K562 (cell line): Measurements from ENCODE around the gene CIAO2A. TPM values are rescaled to one million over a fixed set of nuclear protein-coding genes. Genes with fewer than 3 reads are reported as not detected.

Experiments used
- CEBPG ChIP-seq, 3 experiments: fragments of 200-800 bp in 1 of 3; sonication (Bioruptor generic) in 1 of 3; sonication (generic) in 1 of 3; formaldehyde crosslinking in 1 of 3; IDR thresholded peaks in 2 of 3; conservative IDR thresholded peaks in 1 of 3; 2 replicates each; pipeline versions ENCODE4 v1.6.1 to v1.8.0; 2016 to 2022; ENCODE audit warnings: missing compliant biosample characterization in 2 of 3, missing genetic modification characterization in 2 of 3, mild to moderate bottlenecking in 1 of 3, missing genetic modification reagents in 1 of 3
- DPF2 ChIP-seq: fragments of 450-650 bp; IDR thresholded peaks from 2 replicates; pipeline ENCODE4 v1.6.1; 2016
- FOXK1 ChIP-seq: sonication (generic); formaldehyde crosslinking; IDR thresholded peaks from 2 replicates; pipeline ENCODE4 v1.8.0; 2022; ENCODE audit warnings: missing genetic modification reagents, mild to moderate bottlenecking, borderline replicate concordance
- GATA2 ChIP-seq: sonication (generic); formaldehyde crosslinking; IDR thresholded peaks from 2 replicates; pipeline ENCODE4 v1.4.0; 2020; ENCODE audit warnings: mild to moderate bottlenecking, missing genetic modification reagents
- HDAC8 ChIP-seq: fragments of 450-650 bp; IDR thresholded peaks from 2 replicates; pipeline ENCODE4 v1.6.1; 2016; ENCODE audit warnings: mild to moderate bottlenecking, missing genetic modification characterization, moderate library complexity, missing compliant biosample characterization
- HSF4 ChIP-seq: fragments of 250-450 bp; sonication (Bioruptor Pico); IDR thresholded peaks from 2 replicates; pipeline ENCODE4 v2.1.2; 2022; ENCODE audit warnings: mild to moderate bottlenecking, moderate library complexity, borderline replicate concordance
- JUN ChIP-seq, 2 experiments: sonication (generic) in 1 of 2; formaldehyde crosslinking in 1 of 2; IDR thresholded peaks; 2 replicates each; pipeline versions ENCODE4 v1.6.1 to v1.8.0; 2012 to 2022; ENCODE audit warnings: borderline replicate concordance in 2 of 2, mild to moderate bottlenecking in 2 of 2, improper control_type of control experiment in 1 of 2, low read depth in 1 of 2, low read length in 1 of 2, missing genetic modification reagents in 1 of 2
- MCM7 ChIP-seq, 2 experiments: fragments of 450-650 bp; IDR thresholded peaks; 2 replicates each; pipeline ENCODE4 v1.6.1; 2016 to 2018
- MECOM ChIP-seq: fragments of 250-450 bp; sonication (Bioruptor Pico); IDR thresholded peaks from 2 replicates; pipeline ENCODE4 v1.8.0; 2022; ENCODE audit warnings: inconsistent platforms
- MED1 ChIP-seq: sonication (generic); formaldehyde crosslinking; IDR thresholded peaks from 2 replicates; pipeline ENCODE4 v1.8.1; 2023; ENCODE audit warnings: missing genetic modification reagents, borderline replicate concordance
- MXI1 ChIP-seq: IDR thresholded peaks from 2 replicates; pipeline ENCODE4 v1.6.1; 2011; ENCODE audit warnings: low read depth, mild to moderate bottlenecking, improper control_type of control experiment, low read length
- RB1 ChIP-seq: fragments of 450-650 bp; IDR thresholded peaks from 2 replicates; pipeline ENCODE4 v1.6.1; 2017; ENCODE audit warnings: low read depth, mild to moderate bottlenecking
- RBM25 ChIP-seq: fragments of 200-400 bp; formaldehyde crosslinking; IDR thresholded peaks from 2 replicates; pipeline ENCODE4 v1.6.1; 2018; ENCODE audit warnings: low read length, low read depth, moderate library complexity; ENCODE audit not compliant: severe bottlenecking
- SAFB ChIP-seq: fragments of 200-400 bp; formaldehyde crosslinking; IDR thresholded peaks from 2 replicates; pipeline ENCODE4 v1.6.1; 2017; ENCODE audit warnings: low read depth, low read length, borderline replicate concordance
- STAG1 ChIP-seq: sonication (generic); formaldehyde crosslinking; IDR thresholded peaks from 2 replicates; pipeline ENCODE4 v1.5.0; 2020; ENCODE audit warnings: missing genetic modification reagents, borderline replicate concordance
- TRIM24 ChIP-seq, 2 experiments: fragments of 450-650 bp; IDR thresholded peaks; 2 replicates each; pipeline ENCODE4 v1.6.1; 2016
- ZNF76 ChIP-seq: fragments of 250-450 bp; sonication (Bioruptor Pico); IDR thresholded peaks from 2 replicates; pipeline ENCODE4 v1.4.0; 2020; ENCODE audit warnings: mild to moderate bottlenecking, moderate library complexity, borderline replicate concordance
- polyA plus RNA-seq, 8 experiments: library from polyadenylated mRNA; depleted of rRNA in 4 of 8; stranded (reverse) in 5 of 8; unstranded in 3 of 8; fragments of >200 nt; fragmentation: Nextera tagmentation in 2 of 8; fragmentation: Illumina TruSeq in 1 of 8; extraction: Ambion mirVana in 2 of 8; extraction: Trizol in 1 of 8; gene quantifications; 2 replicates each; pipeline versions ENCODE4 v1.2.1 to v1.2.3, GENCODE V29; 2011 to 2014; ENCODE audit warnings: inconsistent platforms in 1 of 8, missing spikeins in 1 of 8
- total RNA-seq, 7 experiments: library from RNA; depleted of rRNA in 6 of 7; stranded (reverse); fragments of >200 nt in 6 of 7; fragmentation: Illumina TruSeq in 2 of 7; extraction: Trizol in 2 of 7; gene quantifications; 2 replicates each; pipeline versions ENCODE4 v1.2.1 to v1.2.3, GENCODE V29; 2011 to 2021; ENCODE audit warnings: low replicate concordance in 1 of 7
- TF ChIP-seq, protein P1 (sequence below): fragments of 450-650 bp; IDR thresholded peaks from 2 replicates; pipeline ENCODE4 v1.6.1; 2016
- TF ChIP-seq, protein P2 (sequence below): conservative IDR thresholded peaks from 2 replicates; pipeline ENCODE4 v1.6.1; 2011; ENCODE audit warnings: low read depth, mild to moderate bottlenecking, low read length; ENCODE audit not compliant: control insufficient read depth
- TF ChIP-seq, protein P3 (sequence below): fragments of 450-650 bp; IDR thresholded peaks from one replicate; pipeline ENCODE4 v1.6.1; 2018; ENCODE audit warnings: mild to moderate bottlenecking, moderate library complexity; ENCODE audit not compliant: partially characterized antibody
- TF ChIP-seq, protein P4 (sequence below): fragments of 450-650 bp; IDR thresholded peaks from 2 replicates; pipeline ENCODE4 v1.6.1; 2016; ENCODE audit warnings: low read depth, mild to moderate bottlenecking, moderate library complexity
- TF ChIP-seq, protein P5 (sequence below): fragments of 450-650 bp; IDR thresholded peaks from 2 replicates; pipeline ENCODE4 v1.6.1; 2016; ENCODE audit warnings: missing biosample characterization, missing genetic modification characterization

Gene CIAO2A
- total and polyA plus RNA-seq, 9 of the 15 experiments (the other 6 are each of a cell fraction or from before 2014, with no cell fraction given) = 161 to 429 (median 313) TPM

DNA sequence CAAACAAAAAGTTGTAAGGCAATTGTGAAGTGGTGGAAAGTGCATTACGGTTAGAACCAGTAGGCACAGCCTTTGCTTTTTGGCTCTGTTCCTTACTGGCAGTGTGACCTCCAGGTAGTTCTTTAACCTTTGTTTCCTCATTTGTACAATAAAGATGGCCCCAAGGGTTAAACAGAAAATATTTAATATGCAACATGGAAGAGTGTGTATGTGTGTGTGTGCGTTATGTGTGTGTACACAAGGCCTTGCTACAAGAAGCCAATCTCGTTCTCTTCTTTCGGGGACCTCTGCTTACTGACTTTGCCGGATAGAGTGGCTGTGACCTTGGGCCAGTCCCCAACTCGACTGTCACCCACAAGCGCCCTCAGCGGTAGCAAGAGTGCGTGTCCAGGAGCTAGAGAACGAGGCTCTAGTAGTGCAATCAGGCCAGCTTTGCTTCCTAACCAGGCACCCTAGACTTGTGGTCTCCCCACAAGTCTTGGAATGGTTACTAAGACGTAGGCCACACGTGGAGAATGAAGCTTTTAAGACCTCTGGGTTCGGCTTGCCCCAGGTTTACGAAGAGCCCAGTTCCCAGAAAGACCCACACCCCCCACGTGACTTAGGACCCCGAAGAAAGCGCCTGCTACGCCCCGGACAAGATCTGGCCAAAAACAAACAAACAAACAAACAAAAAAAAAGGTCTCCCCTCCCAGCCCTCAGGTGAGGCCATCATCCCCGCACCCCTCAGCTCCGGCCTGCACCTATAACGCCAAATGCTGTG, 593 bp downstream of the CIAO2A start (continued):
- TF ChIP-seq, protein P1, sequence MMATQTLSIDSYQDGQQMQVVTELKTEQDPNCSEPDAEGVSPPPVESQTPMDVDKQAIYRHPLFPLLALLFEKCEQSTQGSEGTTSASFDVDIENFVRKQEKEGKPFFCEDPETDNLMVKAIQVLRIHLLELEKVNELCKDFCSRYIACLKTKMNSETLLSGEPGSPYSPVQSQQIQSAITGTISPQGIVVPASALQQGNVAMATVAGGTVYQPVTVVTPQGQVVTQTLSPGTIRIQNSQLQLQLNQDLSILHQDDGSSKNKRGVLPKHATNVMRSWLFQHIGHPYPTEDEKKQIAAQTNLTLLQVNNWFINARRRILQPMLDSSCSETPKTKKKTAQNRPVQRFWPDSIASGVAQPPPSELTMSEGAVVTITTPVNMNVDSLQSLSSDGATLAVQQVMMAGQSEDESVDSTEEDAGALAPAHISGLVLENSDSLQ = no peak
- no peak for TF ChIP-seq SAFB
- no peak for TF ChIP-seq FOXK1 (CRISPR knock-in tag)
- 0 out of 2 replicates have a peak, but pooled peaks have one; percentile 3 for TF ChIP-seq MXI1
- TF ChIP-seq GATA2 (CRISPR knock-in tag) = no peak
- TF ChIP-seq RB1 = peak; percentile 53; the same call in 1 of the 2 replicates
- TF ChIP-seq ZNF76 (CRISPR knock-in tag) = no peak
- TF ChIP-seq MED1 (CRISPR knock-in tag) = no peak
- TF ChIP-seq, protein P2, sequence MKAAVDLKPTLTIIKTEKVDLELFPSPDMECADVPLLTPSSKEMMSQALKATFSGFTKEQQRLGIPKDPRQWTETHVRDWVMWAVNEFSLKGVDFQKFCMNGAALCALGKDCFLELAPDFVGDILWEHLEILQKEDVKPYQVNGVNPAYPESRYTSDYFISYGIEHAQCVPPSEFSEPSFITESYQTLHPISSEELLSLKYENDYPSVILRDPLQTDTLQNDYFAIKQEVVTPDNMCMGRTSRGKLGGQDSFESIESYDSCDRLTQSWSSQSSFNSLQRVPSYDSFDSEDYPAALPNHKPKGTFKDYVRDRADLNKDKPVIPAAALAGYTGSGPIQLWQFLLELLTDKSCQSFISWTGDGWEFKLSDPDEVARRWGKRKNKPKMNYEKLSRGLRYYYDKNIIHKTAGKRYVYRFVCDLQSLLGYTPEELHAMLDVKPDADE = peak; percentile 50; the same call in 1 of the 2 replicates
- no peak for TF ChIP-seq HSF4 (CRISPR knock-in tag)
- no peak; a peak in 1 of 4 replicates for TF ChIP-seq TRIM24 (IDR thresholded peaks at IDR 0.05)
- TF ChIP-seq MECOM (CRISPR knock-in tag) = 0 out of 2 replicates have a peak, but pooled peaks have one; percentile 22
- no peak for TF ChIP-seq JUN (IDR thresholded peaks at IDR 0.05; ENCODE audit: borderline replicate concordance, low read depth, low read length)
- no peak for TF ChIP-seq JUN (CRISPR knock-in tag; IDR thresholded peaks at IDR 0.05; ENCODE audit: borderline replicate concordance)
- no peak for TF ChIP-seq CEBPG (CRISPR knock-in tag; IDR thresholded peaks at IDR 0.05)
- TF ChIP-seq CEBPG (tag; conservative IDR thresholded peaks at IDR 0.05 in 1 of 2, IDR thresholded peaks at IDR 0.05 in 1 of 2) = no peak
- TF ChIP-seq DPF2 = no peak; the same call in 1 of the 2 replicates
- TF ChIP-seq, protein P3, sequence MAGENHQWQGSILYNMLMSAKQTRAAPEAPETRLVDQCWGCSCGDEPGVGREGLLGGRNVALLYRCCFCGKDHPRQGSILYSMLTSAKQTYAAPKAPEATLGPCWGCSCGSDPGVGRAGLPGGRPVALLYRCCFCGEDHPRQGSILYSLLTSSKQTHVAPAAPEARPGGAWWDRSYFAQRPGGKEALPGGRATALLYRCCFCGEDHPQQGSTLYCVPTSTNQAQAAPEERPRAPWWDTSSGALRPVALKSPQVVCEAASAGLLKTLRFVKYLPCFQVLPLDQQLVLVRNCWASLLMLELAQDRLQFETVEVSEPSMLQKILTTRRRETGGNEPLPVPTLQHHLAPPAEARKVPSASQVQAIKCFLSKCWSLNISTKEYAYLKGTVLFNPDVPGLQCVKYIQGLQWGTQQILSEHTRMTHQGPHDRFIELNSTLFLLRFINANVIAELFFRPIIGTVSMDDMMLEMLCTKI = no peak
- no peak for TF ChIP-seq HDAC8 (tag)
- TF ChIP-seq, protein P4, sequence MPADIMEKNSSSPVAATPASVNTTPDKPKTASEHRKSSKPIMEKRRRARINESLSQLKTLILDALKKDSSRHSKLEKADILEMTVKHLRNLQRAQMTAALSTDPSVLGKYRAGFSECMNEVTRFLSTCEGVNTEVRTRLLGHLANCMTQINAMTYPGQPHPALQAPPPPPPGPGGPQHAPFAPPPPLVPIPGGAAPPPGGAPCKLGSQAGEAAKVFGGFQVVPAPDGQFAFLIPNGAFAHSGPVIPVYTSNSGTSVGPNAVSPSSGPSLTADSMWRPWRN = no peak
- TF ChIP-seq STAG1 (CRISPR knock-in tag) = no peak
- TF ChIP-seq, protein P5, sequence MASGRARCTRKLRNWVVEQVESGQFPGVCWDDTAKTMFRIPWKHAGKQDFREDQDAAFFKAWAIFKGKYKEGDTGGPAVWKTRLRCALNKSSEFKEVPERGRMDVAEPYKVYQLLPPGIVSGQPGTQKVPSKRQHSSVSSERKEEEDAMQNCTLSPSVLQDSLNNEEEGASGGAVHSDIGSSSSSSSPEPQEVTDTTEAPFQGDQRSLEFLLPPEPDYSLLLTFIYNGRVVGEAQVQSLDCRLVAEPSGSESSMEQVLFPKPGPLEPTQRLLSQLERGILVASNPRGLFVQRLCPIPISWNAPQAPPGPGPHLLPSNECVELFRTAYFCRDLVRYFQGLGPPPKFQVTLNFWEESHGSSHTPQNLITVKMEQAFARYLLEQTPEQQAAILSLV (tag) = peak; percentile 30; the same call in 1 of the 2 replicates
- TF ChIP-seq RBM25 = no peak
- no peak for TF ChIP-seq MCM7 (IDR thresholded peaks at IDR 0.05)
